ENCODE measurements around the gene CCDC88A. TPM values are rescaled to one million over a fixed set of nuclear protein-coding genes. Genes with fewer than 3 reads are reported as not detected.
A peak's percentile ranks its signal among the peaks of the same experiment; 100 is the strongest.

CCDC88A gene
- total RNA-seq, 2 experiments from 2014 or later, result 14.8 to 15.8 TPM

DNA sequence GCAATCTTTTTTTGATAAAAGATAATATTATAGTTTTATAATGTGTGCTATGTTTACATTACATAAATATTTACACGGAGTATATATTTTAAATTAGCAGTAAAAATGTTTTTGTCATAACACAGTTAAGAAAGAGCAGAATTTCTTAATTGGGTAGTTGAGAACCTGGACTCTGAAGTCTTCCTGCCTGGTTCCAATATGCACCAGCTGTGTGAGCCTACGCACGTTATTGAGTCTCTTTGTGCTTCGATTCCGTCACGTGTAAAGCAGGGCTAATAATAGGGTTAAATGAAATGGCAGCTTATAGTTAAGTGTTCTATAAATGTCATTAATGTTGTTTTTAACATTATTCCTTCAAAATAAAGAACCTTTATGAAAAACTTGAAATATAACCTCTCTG is 1.2 kb upstream of the CCDC88A start:
- H3K9me3 Mint-ChIP-seq, result no peaks in the 10 kb centered on the region
- no peak for ATAC-seq
- H3K4me1 Mint-ChIP-seq (ENCODE audit: low read depth), result peaks cover 27% of the 10 kb centered on the region
- H3K27me3 Mint-ChIP-seq, result no peaks in the 10 kb centered on the region
- POLR2A ChIA-PET, result no interaction called here
- DNase-seq, result no peak
- intact Hi-C loops (cut with micrococcal nuclease), result loop anchor here (10.0 kb wide), 1 partner anchor 136 kb away; no protein-coding TSS in a partner anchor
- TF ChIP-seq, protein P1, sequence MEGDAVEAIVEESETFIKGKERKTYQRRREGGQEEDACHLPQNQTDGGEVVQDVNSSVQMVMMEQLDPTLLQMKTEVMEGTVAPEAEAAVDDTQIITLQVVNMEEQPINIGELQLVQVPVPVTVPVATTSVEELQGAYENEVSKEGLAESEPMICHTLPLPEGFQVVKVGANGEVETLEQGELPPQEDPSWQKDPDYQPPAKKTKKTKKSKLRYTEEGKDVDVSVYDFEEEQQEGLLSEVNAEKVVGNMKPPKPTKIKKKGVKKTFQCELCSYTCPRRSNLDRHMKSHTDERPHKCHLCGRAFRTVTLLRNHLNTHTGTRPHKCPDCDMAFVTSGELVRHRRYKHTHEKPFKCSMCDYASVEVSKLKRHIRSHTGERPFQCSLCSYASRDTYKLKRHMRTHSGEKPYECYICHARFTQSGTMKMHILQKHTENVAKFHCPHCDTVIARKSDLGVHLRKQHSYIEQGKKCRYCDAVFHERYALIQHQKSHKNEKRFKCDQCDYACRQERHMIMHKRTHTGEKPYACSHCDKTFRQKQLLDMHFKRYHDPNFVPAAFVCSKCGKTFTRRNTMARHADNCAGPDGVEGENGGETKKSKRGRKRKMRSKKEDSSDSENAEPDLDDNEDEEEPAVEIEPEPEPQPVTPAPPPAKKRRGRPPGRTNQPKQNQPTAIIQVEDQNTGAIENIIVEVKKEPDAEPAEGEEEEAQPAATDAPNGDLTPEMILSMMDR (IDR thresholded peaks at IDR 0.05), result no peak
- CTCF ChIA-PET, result interaction anchor here (1.2 to 1.4 kb wide), 2 partner anchors 10 to 132 kb away, joined by 3 to 9 read pairs; no protein-coding TSS in a partner anchor
- H3K4me3 Mint-ChIP-seq, result peak overlapping the region; percentile 92
- no peaks in the 10 kb centered on the region for H3K36me3 Mint-ChIP-seq (ENCODE audit: low read depth)
- no peak overlapping the region for H3K27ac Mint-ChIP-seq

DNA sequence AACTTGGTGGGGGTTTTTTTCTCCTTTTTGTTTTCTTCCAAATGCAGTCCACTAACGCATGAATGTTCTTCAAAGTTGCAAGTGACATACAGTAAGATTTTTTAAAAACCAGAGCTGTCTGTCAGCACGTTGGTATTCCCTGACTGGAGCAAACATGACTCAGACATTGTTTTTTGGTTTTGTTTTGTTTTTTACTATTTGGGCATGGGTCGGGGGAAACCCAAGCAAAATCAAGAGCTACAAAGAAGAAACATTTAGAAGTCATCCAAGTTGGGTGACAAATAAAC is 726 bp upstream of the CCDC88A start:
- peaks cover 28% of the 10 kb centered on the region for H3K4me1 Mint-ChIP-seq (ENCODE audit: low read depth)
- intact Hi-C loops (cut with micrococcal nuclease), result loop anchor here (10.0 kb wide), 1 partner anchor 136 kb away; no protein-coding TSS in a partner anchor
- no peaks in the 10 kb centered on the region for H3K27me3 Mint-ChIP-seq
- H3K36me3 Mint-ChIP-seq (ENCODE audit: low read depth), result no peaks in the 10 kb centered on the region
- H3K27ac Mint-ChIP-seq, result peak overlapping the region; percentile 69
- DNase-seq (no peak), ATAC-seq (no peak)
- CTCF ChIA-PET, result interaction anchor here (0.9 to 1.4 kb wide), 3 partner anchors 11 to 367 kb away, joined by 3 to 9 read pairs (median 3); no protein-coding TSS in a partner anchor
- H3K4me3 Mint-ChIP-seq, result peak overlapping the region; percentile 92
- TF ChIP-seq, protein P1 (IDR thresholded peaks at IDR 0.05), result no peak
- no peaks in the 10 kb centered on the region for H3K9me3 Mint-ChIP-seq
- POLR2A ChIA-PET, result interaction anchor here (0.5 to 1.2 kb wide), 2 partner anchors 37 to 150 kb away, joined by 3 read pairs; no protein-coding TSS in a partner anchor

DNA sequence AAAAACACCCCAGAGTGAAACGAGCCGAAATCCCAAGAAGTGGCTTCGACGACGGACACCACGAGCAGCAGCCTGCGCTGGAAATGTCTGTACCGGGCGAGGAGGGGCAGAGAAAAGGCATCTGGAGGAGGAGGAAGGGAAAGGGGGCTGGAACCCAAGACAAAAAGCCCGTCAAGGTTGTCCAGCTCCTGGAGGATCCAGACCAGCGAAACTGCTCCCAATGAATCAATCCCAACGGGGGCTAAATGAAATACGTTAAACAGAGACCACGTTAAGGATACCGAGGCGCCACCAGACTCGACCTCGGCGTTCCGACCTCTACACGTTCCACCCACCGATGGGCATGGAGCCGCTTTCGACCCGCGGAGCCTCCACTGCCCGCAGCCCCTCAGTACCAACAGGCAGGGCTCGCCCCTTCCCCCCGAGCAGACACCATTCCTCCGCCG is 400 bp downstream of the CCDC88A start:
- Mint-ChIP-seq H3K27me3 (no peaks in the 10 kb centered on the region), H3K27ac (peak overlapping the region; percentile 73), H3K4me1 (ENCODE audit: low read depth) (peaks cover 28% of the 10 kb centered on the region), H3K9me3 (no peaks in the 10 kb centered on the region), H3K36me3 (ENCODE audit: low read depth) (no peaks in the 10 kb centered on the region), H3K4me3 (peak overlapping the region; percentile 92)
- CTCF ChIA-PET, result interaction anchor here (0.9 kb wide), 1 partner anchor 366 kb away, joined by 3 read pairs; no protein-coding TSS in a partner anchor
- ATAC-seq (peak; percentile 25), DNase-seq (peak; percentile 43)
- intact Hi-C loops (cut with micrococcal nuclease), result loop anchor here (5.0 kb wide), 1 partner anchor 367 kb away; the partner anchor contains the start of gene RTN4
- POLR2A ChIA-PET, result interaction anchor here (0.8 to 1.2 kb wide), 2 partner anchors 149 to 186 kb away, joined by 3 read pairs; partner anchors contain the start of gene RPS27A
- TF ChIP-seq, protein P1 (IDR thresholded peaks at IDR 0.05), result no peak

DNA sequence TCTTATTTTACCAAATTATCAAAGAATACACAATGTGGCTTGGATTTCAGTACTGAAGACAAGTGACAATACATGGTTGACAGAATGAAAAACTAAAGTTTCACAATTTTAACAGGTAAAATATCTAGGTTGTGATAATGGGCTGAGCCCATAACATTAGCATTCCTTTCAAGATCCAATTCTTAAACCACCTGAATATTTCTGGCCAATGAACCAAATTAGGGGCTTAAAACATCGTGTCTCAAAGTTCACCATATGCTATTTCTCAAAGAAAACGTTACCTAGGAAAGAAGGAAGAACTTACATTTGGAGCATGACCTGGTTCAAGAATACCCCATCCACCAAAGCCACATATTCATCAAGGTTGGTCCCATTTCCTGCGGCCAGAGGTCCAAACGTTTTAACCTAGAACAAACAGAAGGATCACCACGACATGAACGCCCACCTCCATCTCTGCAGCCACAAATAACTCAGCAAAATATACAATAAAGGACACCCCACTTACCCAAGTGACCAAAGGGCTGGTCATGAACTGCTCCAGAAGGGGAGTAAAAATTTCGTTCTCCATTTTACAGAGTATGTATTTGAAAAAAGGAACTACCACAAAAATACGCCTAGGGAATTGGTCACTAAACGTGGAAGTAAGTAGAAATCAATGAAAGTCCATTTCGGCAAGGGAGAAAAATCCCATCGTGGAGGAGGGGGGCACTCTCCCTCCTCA is 984 bp downstream of the CCDC88A start:
- TF ChIP-seq, protein P1 (IDR thresholded peaks at IDR 0.05), result no peak
- DNase-seq (no peak), ATAC-seq (no peak)
- POLR2A ChIA-PET, result no interaction called here
- intact Hi-C loops (cut with micrococcal nuclease), result loop anchor here (5.0 kb wide), 1 partner anchor 366 kb away; the partner anchor contains the start of gene RTN4
- CTCF ChIA-PET, result no interaction called here
- Mint-ChIP-seq H3K4me3 (peak overlapping the region; percentile 92), H3K27ac (no peak overlapping the region), H3K4me1 (ENCODE audit: low read depth) (peaks cover 28% of the 10 kb centered on the region), H3K27me3 (no peaks in the 10 kb centered on the region), H3K36me3 (ENCODE audit: low read depth) (no peaks in the 10 kb centered on the region), H3K9me3 (no peaks in the 10 kb centered on the region)

DNA sequence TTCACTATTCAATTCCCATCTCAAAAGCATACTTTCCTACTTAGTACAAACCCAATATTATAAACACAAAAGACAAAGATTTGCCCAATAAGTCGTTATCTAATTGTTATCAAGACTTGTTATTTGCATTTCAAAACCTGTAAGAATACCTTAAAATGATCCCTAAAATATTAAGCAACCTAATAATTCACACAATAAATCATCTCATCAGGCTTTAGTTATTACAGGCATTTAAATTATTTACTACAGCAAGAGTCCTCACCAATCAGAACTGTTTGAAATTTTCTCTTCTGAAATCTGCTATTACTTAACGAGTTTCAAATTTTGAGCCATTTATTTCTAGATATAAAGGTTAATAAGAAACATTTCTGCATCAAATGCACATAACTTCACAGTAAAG is 1.6 kb downstream of the CCDC88A start:
- ChIA-PET POLR2A (interaction anchor here (0.6 kb wide), 1 partner anchor 174 kb away, joined by 3 read pairs; no protein-coding TSS in a partner anchor), CTCF (no interaction called here)
- no peak for ATAC-seq
- H3K36me3 Mint-ChIP-seq (ENCODE audit: low read depth), result no peaks in the 10 kb centered on the region
- H3K4me1 Mint-ChIP-seq (ENCODE audit: low read depth), result peaks cover 28% of the 10 kb centered on the region
- H3K4me3 Mint-ChIP-seq, result peak overlapping the region; percentile 92
- DNase-seq, result no peak
- no peaks in the 10 kb centered on the region for H3K27me3 Mint-ChIP-seq
- no peaks in the 10 kb centered on the region for H3K9me3 Mint-ChIP-seq
- TF ChIP-seq, protein P1 (IDR thresholded peaks at IDR 0.05), result no peak
- intact Hi-C loops (cut with micrococcal nuclease), result loop anchor here (5.0 kb wide), 1 partner anchor 366 kb away; the partner anchor contains the start of gene RTN4
- H3K27ac Mint-ChIP-seq, result no peak overlapping the region
